HepG2 (cell line): ENCODE results near the gene RBPJ. TPM values are rescaled to one million over a fixed set of nuclear protein-coding genes. Genes with fewer than 3 reads are reported as not detected.

Experiments used
- ATAC-seq: fragments of 200-7000 bp; cut with Tn5 transposase; 3 replicates; pipeline ENCODE4 v1.9.1; 2020; ENCODE audit warnings: mild to moderate bottlenecking, moderate library complexity
- BruUV-seq: library from RNA; stranded (reverse); fragments of 400-500 nt; replicated peaks from 2 replicates; lab custom pipeline; 2021; lab: Mats Ljungman, UMichigan
- CTCF ChIA-PET: fragments of 300-600 bp; formaldehyde crosslinking; extraction: SDS; loops from one replicate; lab custom pipeline; 2021; ENCODE audit warnings: low total read pairs, inconsistent platforms, low intra/inter-chr PET ratio; lab: Yijun Ruan, JAX
- POLR2A ChIA-PET: fragments of 350-600 bp; sonication (Branson Sonifier 250); formaldehyde crosslinking; loops from one replicate; lab custom pipeline; 2020; ENCODE audit warnings: antibody characterized with exemption, inconsistent platforms; lab: Yijun Ruan, JAX
- DNase-seq: peaks from one replicate; pipeline ENCODE4 v3.0.0-alpha.2; 2015; ENCODE audit warnings: low spot score
- FAIRE-seq: peaks from 3 replicates; lab custom pipeline; 2011; peaks lifted over from hg19 to GRCh38; lab: Jason Lieb, UNC
- H2AFZ ChIP-seq: one replicate; pipeline ENCODE4 v1.6.1; 2011; ENCODE audit warnings: low read length, inconsistent platforms
- H3K27ac ChIP-seq: fragments of 300-600 bp; 3 replicates; pipeline ENCODE4 v1.8.0; 2011; ENCODE audit warnings: mixed run types, mild to moderate bottlenecking, mixed read lengths, low read length, inconsistent platforms; ENCODE audit not compliant: insufficient read depth; ENCODE audit errors: extremely low read length
- H3K27me3 ChIP-seq, 2 experiments: fragments of 200-600 bp in 1 of 2; 2 replicates in 1 of 2; 3 replicates in 1 of 2; pipeline versions ENCODE4 v1.6.0 to v1.8.0; 2011; ENCODE audit warnings: low read length in 2 of 2, mild to moderate bottlenecking in 2 of 2, moderate library complexity in 2 of 2, inconsistent platforms in 1 of 2; ENCODE audit not compliant: insufficient read depth in 2 of 2, control insufficient read depth in 1 of 2
- H3K36me3 ChIP-seq, 2 experiments: fragments of 200-600 bp in 1 of 2; replicated peaks in 1 of 2; 2 replicates in 1 of 2; 3 replicates in 1 of 2; pipeline versions ENCODE4 v1.5.1 to v1.8.0; 2011; ENCODE audit warnings: low read length in 2 of 2, inconsistent platforms in 1 of 2; ENCODE audit not compliant: insufficient read depth in 2 of 2, control insufficient read depth in 1 of 2
- H3K4me1 ChIP-seq: 2 replicates; pipeline ENCODE4 v1.5.1; 2012; ENCODE audit warnings: low read length, inconsistent platforms; ENCODE audit not compliant: insufficient read depth
- H3K4me2 ChIP-seq: 2 replicates; pipeline ENCODE4 v1.6.0; 2011; ENCODE audit warnings: low read depth, low read length, inconsistent platforms
- H3K4me3 ChIP-seq, 3 experiments: fragments of 200-600 bp in 1 of 3; sonication (generic), shearing (Covaris generic) in 1 of 3; replicated peaks in 1 of 3; 2 replicates each; pipeline ENCODE4 v1.5.1; 2011 to 2016; ENCODE audit warnings: low read length in 3 of 3, inconsistent platforms in 2 of 3, low read depth in 2 of 3, mild to moderate bottlenecking in 2 of 3, control low read depth in 1 of 3, mixed read lengths in 1 of 3; ENCODE audit not compliant: insufficient read depth in 1 of 3
- H3K79me2 ChIP-seq: one replicate; pipeline ENCODE4 v1.6.1; 2011; ENCODE audit warnings: low read length, inconsistent platforms; ENCODE audit not compliant: insufficient read depth
- H3K9ac ChIP-seq: 2 replicates; pipeline ENCODE4 v1.6.0; 2011; ENCODE audit warnings: mild to moderate bottlenecking, low read depth, low read length, inconsistent platforms; ENCODE audit not compliant: insufficient read depth
- H3K9me3 ChIP-seq: 2 replicates; pipeline ENCODE4 v1.5.1; 2012; ENCODE audit warnings: mild to moderate bottlenecking, low read length
- H4K20me1 ChIP-seq: 2 replicates; pipeline ENCODE4 v1.6.0; 2011; ENCODE audit warnings: inconsistent platforms, mild to moderate bottlenecking, low read length, moderate library complexity; ENCODE audit not compliant: insufficient read depth
- ELF1 ChIP-seq: sonication (generic); formaldehyde crosslinking; IDR thresholded peaks from 2 replicates; pipeline ENCODE4 v1.4.0; 2020; ENCODE audit warnings: missing genetic modification reagents
- MNT ChIP-seq: fragments of 450-650 bp; IDR thresholded peaks from 2 replicates; pipeline ENCODE4 v1.6.1; 2016
- PLSCR1 ChIP-seq: sonication (generic); formaldehyde crosslinking; IDR thresholded peaks from 2 replicates; pipeline ENCODE4 v1.5.0; 2020; ENCODE audit warnings: missing genetic modification reagents, mild to moderate bottlenecking, borderline replicate concordance
- SAFB2 ChIP-seq: sonication (generic); formaldehyde crosslinking; IDR thresholded peaks from 2 replicates; pipeline ENCODE4 v1.5.1; 2020; ENCODE audit warnings: missing genetic modification reagents, low read depth, mild to moderate bottlenecking, borderline replicate concordance
- TCF7 ChIP-seq: sonication (generic); IDR thresholded peaks from 2 replicates; pipeline ENCODE4 v1.6.1; 2016; ENCODE audit warnings: antibody characterized with exemption, low read depth
- THYN1 ChIP-seq: sonication (generic); formaldehyde crosslinking; IDR thresholded peaks from 2 replicates; pipeline ENCODE4 v1.8.1; 2023; ENCODE audit warnings: low read depth, mild to moderate bottlenecking, moderate library complexity, missing genetic modification reagents, borderline replicate concordance
- ZBTB21 ChIP-seq: sonication (generic); formaldehyde crosslinking; IDR thresholded peaks from 2 replicates; pipeline ENCODE4 v1.4.0; 2020; ENCODE audit warnings: missing genetic modification reagents
- ZSCAN22 ChIP-seq: sonication (generic); formaldehyde crosslinking; IDR thresholded peaks from 2 replicates; pipeline ENCODE4 v1.4.0; 2020; ENCODE audit warnings: mild to moderate bottlenecking, missing genetic modification reagents
- WGBS: methylation state at CpG from one replicate; pipeline ENCODE4 v1.1.6; 2017; ENCODE audit warnings: low lambda C conversion rate; 5-methylcytosine and 5-hydroxymethylcytosine counted together
- in situ Hi-C: cut with HindIII; loops from 2 replicates; pipeline ENCODE4 v1.10.0; 2017; ENCODE audit warnings: low pct_unique_long_range_greater_than_20kb; ENCODE audit not compliant: extremely low pct_ligation_motif_present
- intact Hi-C: fragments of 100-400 bp; cut with micrococcal nuclease; formaldehyde crosslinking; loops from one replicate; pipeline ENCODE4 v1.10.0; 2022; ENCODE audit not compliant: unreplicated experiment
- polyA plus RNA-seq, 8 experiments: library from polyadenylated mRNA; depleted of rRNA in 3 of 8; stranded (reverse) in 7 of 8; unstranded in 1 of 8; fragments of >200 nt; fragmentation: Illumina TruSeq in 4 of 8; extraction: Trizol in 4 of 8; gene quantifications; 2 replicates each; pipeline versions ENCODE4 v1.2.1 to v1.2.3, GENCODE V29; 2011 to 2016; ENCODE audit warnings: low read depth in 4 of 8, missing spikeins in 1 of 8, mixed read lengths in 1 of 8; ENCODE audit not compliant: insufficient read depth in 1 of 8
- total RNA-seq, 5 experiments: library from RNA; depleted of rRNA; stranded (reverse); fragments of >200 nt; fragmentation: Illumina TruSeq; extraction: Trizol; gene quantifications; 2 replicates each; pipeline ENCODE4 v1.2.3, GENCODE V29; 2016; ENCODE audit warnings: low read depth in 1 of 5

The RBPJ gene
- total and polyA plus RNA-seq, 2 of the 13 experiments (the other 11 are each of a cell fraction or from before 2014, with no cell fraction given): 25.9 to 33.2 TPM

GRCh38 chr4:26476545-26476944 lies 155.7 kb downstream of the RBPJ start:
- TF ChIP-seq PLSCR1 (CRISPR knock-in tag) (no peak), ZBTB21 (CRISPR knock-in tag) (no peak), ELF1 (no peak), MNT (peak; percentile 93), THYN1 (no peak), SAFB2 (CRISPR knock-in tag) (no peak), ZSCAN22 (CRISPR knock-in tag) (no peak), TCF7 (no peak)
- TF ChIP-seq, all 625 proteins: peak for 1
- no peak for DNase-seq
- intact Hi-C loops (no loop called here), in situ Hi-C loops (loop anchor here (10.0 kb wide), 1 partner anchor 538 kb away; no protein-coding TSS in a partner anchor)
- Histone ChIP-seq H3K4me1 (no peaks in the 10 kb centered on the region), H2AFZ (no peak overlapping the region), H3K36me3 (no peaks in the 10 kb centered on the region), H3K4me2 (no peak overlapping the region), H3K9ac (no peak overlapping the region), H3K4me3 (no peak overlapping the region), H3K9me3 (no peaks in the 10 kb centered on the region), H4K20me1 (no peaks in the 10 kb centered on the region), H3K79me2 (no peaks in the 10 kb centered on the region), H3K27ac (no peak overlapping the region), H3K27me3 (0 out of 5 replicates have a peak, but pooled peaks cover 0 to 7% of the 10 kb centered on the region in 2 experiments)
- 26% methylated on average over 4 of the region's 5 CpGs for WGBS
- ChIA-PET CTCF (no interaction called here), POLR2A (no interaction called here)
- BruUV-seq: no TSS peak
- no peak for ATAC-seq
- no peak for FAIRE-seq
